B cell (primary cell): ENCODE measurements around the gene BEND7.
"Not testable (repeated sequence)": the region's sequence is repeated elsewhere in the genome, so short reads cannot be mapped to it uniquely, and the experiment has no call there.

Source experiments
- EZH2 ChIP-seq: IDR thresholded peaks from 2 replicates; pipeline ENCODE4 v1.6.1; 2012; ENCODE audit warnings: borderline replicate concordance, low read depth, mild to moderate bottlenecking, moderate library complexity, low read length; ENCODE audit not compliant: insufficient read depth, poor library complexity, severe bottlenecking
- TF ChIP-seq, protein P1 (sequence below): fragments of 200-600 bp; IDR thresholded peaks from one replicate; pipeline ENCODE4 v1.8.0; 2022; ENCODE audit warnings: antibody characterized with exemption, mild to moderate bottlenecking

DNA sequence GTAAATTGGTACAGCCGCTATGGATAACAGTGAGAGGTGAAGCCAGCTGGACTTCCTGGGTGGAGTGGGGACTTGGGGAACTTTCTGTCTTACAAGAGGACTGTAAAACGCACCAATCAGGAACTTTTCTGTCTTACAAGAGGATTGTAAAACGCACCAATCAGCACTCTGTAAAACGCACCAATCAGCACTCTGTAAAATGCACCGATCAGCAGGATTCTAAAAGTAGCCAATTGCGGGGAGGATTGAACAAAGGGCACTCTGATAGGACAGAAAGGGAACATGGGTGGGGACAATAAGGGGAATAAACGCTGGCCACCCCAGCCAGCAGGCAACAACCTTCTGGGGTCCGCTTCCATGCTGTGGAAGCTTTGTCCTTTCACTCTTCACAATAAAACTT, 100.9 kb downstream of the BEND7 start:
- TF ChIP-seq, protein P1, sequence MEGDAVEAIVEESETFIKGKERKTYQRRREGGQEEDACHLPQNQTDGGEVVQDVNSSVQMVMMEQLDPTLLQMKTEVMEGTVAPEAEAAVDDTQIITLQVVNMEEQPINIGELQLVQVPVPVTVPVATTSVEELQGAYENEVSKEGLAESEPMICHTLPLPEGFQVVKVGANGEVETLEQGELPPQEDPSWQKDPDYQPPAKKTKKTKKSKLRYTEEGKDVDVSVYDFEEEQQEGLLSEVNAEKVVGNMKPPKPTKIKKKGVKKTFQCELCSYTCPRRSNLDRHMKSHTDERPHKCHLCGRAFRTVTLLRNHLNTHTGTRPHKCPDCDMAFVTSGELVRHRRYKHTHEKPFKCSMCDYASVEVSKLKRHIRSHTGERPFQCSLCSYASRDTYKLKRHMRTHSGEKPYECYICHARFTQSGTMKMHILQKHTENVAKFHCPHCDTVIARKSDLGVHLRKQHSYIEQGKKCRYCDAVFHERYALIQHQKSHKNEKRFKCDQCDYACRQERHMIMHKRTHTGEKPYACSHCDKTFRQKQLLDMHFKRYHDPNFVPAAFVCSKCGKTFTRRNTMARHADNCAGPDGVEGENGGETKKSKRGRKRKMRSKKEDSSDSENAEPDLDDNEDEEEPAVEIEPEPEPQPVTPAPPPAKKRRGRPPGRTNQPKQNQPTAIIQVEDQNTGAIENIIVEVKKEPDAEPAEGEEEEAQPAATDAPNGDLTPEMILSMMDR, result not testable (repeated sequence)
- not testable (repeated sequence) for TF ChIP-seq EZH2
